ENCODE measurements around the gene TTC39C.

GRCh38 chr18:24018299-24018886 is 3.8 kb downstream of the TTC39C start:
- TF ChIP-seq, protein P1, sequence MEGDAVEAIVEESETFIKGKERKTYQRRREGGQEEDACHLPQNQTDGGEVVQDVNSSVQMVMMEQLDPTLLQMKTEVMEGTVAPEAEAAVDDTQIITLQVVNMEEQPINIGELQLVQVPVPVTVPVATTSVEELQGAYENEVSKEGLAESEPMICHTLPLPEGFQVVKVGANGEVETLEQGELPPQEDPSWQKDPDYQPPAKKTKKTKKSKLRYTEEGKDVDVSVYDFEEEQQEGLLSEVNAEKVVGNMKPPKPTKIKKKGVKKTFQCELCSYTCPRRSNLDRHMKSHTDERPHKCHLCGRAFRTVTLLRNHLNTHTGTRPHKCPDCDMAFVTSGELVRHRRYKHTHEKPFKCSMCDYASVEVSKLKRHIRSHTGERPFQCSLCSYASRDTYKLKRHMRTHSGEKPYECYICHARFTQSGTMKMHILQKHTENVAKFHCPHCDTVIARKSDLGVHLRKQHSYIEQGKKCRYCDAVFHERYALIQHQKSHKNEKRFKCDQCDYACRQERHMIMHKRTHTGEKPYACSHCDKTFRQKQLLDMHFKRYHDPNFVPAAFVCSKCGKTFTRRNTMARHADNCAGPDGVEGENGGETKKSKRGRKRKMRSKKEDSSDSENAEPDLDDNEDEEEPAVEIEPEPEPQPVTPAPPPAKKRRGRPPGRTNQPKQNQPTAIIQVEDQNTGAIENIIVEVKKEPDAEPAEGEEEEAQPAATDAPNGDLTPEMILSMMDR (conservative IDR thresholded peaks at IDR 0.05 in 1 of 2, IDR thresholded peaks at IDR 0.05 in 1 of 2; ENCODE audit: low read depth in 1 of 2, low read length in 2 of 2) = no peak
- no peak for TF ChIP-seq EZH2 (IDR thresholded peaks at IDR 0.05; ENCODE audit: low read length, missing control alignments)
